HG03066 (cell line): Measurements from ENCODE around the gene AHRR.
"Not testable (repeated sequence)": the region's sequence is repeated elsewhere in the genome, so short reads cannot be mapped to it uniquely, and the experiment has no call there.

Experiments
- ATAC-seq: cut with Tn5 transposase; IDR thresholded peaks from one replicate; pipeline ENCODE4 v1.9.1; 2021; ENCODE audit warnings: low read depth; ENCODE audit not compliant: unreplicated experiment

The AHRR gene

DNA sequence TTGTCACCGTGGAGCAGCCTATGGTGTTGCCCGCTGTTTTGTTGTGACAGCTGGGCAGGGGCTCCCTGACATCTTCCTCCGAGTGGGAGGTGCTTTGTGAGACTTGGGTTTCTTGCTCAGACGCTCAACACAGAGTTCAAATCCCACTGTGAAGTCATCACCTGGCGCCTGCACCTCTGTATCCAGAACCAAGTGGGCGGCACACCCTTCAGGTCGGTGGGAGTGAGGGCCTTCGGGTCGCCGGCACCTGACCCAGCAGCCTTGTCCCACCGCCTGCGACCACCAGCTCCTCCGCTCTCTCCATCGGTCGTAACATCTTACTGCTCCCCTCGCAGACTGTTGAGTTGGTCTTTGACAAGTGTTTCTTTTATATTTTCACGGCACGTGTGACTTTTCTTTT is 83.9 kb downstream of the AHRR start:
- ATAC-seq, result no peak

DNA sequence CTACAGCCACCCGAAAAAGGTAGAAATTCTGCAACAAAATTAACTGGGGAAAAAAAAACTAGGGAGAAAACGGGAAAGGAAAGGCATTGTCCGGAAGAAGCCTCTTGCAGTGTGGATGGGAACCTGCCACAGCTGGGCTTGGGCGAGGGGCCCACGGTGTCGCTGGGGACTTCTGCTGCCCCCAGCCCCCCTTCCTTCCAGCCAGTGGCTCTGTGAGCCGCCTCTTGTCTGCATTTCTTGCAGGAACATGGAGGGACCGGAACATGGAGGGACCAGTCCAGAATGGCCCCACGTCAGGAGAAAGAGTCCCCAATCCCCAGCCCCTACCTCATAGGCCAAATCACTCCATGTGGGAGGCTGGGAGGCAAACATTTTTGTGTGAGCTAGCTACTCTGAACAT is 84.5 kb downstream of the AHRR start:
- ATAC-seq, result no peak

DNA sequence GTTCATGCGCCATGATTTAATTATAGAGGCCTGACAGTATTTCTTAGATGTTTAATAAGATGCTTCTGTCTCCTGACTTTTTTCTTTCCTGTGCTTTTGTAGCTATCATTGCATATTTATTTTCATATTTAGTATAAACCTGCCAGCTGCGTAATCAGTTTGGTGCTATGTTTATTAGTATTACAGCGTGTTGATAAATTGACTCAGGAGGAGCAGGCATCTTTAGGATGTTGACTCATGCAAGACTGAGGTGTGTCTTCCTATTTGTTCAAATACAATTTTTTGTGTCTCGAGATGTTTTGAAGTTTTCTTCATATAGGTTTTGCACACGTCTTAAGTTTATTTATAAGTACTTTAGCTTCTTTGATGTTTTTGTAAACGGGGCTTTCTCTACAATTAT is 85.5 kb downstream of the AHRR start:
- no peak for ATAC-seq

DNA sequence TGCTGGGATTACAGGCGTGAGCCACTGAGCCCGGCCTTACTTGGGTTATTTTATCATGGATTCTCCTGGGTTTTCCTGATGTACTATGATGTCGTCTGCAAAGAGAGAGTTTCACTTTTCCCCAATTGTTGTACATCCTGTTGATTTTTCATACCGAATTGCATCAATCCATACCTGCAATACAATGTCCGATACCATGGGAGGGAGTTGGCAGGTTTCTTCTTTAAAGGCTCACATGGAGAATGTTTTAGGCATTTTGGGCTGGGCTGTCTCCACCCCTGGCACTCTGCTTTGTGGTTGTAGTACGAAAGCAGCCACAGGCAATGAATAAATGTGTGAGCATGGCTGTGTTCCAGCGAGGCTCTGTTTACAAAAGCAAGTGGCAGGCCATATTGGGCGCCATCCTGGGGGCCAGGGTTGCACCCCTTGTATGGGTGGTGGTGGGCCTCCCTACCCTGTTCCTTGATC is 86.3 kb downstream of the AHRR start:
- no peak for ATAC-seq

DNA sequence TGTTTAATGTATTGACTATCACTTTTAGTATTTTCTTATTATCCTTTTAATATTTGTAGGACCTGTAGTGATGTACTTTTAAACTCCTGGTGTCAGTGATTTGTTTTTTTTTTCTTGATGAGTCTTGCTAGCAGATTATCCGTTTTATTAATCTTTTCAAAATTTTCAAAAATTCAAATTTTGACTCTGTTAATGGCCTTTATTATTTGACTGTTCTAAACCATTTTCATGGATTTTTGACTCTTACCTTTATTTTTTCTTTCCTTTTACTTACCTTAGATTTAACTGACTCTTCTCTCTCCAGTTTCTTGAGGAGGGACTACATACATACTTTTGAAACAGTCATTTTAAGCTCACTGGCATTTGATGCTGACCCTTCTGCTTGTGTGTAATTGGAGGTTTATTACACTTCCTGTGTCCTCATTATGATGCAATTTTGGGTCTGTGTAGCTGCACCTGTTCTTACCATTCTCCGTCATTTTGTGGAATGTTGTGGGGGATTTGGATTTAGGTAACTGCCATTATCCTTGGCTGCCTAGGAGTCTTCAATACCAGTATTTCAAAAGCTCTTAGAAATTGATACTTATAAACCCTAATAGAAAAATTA is 89.5 kb downstream of the AHRR start:
- no peak for ATAC-seq

DNA sequence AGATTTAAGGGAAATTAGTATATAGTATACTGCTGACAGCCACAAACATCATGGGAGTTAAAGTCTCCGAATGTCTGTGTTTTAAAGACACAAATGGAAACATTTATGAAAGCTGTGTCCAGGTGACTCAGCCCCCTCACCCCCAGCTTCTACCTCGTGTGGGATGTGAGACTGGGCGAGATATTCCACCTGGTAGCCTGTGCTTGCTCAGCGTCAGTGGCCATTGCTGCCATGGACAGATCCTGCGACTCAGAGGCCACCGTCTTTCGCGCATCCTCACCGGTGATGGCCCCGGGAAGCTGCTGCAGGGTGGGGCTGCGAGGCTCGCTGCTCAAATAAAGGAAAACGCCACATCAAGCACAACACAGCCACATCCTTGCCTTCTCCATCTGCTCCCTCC is 90.2 kb downstream of the AHRR start:
- no peak for ATAC-seq

DNA sequence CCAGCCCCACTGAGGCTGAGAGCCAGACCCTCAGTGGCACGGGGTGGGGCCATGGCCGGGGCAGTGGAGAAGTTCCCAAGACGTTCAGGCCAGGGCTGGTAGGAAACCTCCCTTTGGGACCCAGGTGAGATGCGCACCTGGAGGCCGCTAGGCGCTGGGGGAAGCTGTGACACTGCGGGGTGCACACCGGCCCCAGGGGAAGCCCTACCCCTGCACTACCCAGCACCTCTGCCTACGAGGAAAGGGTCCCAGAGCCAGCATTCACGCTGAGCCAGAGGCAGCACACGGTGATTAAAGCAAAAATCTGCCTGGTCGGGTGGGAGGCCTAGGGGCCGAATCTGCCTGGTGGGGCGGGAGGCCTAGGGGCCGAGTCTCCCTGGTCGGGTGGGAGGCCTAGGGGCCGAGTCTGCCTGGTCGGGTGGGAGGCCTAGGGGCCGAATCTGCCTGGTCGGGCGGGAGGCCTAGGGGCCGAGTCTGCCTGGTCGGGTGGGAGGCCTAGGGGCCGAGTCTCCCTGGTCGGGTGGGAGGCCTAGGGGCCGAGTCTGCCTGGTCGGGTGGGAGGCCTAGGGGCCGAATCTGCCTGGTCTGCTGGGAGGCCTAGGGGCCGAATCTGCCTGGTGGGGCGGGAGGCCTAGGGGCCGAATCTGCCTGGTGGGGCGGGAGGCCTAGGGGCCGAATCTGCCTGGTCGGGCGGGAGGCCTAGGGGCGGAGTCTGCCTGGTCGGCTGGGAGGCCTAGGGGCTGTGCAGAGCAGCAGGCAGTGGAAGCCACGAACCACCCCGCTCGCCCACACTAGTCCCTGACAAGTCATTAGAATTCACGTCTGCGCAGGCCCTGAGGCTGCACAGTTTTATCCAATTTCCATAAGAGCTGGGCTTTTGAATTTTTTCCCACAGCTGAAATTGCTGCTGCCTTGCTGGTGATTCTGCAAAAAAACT is 93.7 kb downstream of the AHRR start:
- not testable (repeated sequence) for ATAC-seq

DNA sequence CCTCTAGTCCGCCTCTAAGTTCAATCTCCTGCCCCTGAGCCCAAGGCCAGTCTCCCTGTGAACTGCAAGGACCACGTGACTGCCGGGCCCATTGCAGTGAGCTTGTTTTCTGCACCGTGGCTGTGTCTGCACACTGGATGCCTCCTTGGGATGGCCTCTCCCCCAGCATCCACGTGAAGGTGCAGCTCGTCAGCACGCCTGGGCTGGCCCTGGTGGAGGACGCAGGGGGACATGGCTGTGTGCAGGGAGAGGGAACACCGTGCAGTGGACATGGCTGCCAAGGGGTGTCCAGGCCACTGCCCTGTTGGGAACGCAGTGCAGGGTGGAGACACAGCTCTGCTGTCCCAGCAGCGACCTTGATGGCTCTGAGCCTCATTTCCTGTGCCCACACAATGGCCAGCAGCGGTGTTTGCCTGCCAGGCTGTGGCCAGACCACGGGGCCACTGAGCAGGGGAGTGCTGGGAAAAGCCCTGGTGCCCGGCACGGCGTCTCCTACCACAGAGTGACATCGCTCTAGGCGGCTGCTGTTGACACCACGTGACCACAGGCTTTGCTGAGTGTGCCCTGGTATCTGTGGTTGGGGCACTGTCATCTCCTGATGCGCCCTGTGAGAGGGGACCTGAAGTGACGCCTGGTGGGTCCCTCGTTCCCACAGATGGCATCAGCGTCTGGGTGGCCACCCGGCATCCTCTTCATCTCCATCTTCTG is 94.6 kb downstream of the AHRR start:
- ATAC-seq, result no peak

DNA sequence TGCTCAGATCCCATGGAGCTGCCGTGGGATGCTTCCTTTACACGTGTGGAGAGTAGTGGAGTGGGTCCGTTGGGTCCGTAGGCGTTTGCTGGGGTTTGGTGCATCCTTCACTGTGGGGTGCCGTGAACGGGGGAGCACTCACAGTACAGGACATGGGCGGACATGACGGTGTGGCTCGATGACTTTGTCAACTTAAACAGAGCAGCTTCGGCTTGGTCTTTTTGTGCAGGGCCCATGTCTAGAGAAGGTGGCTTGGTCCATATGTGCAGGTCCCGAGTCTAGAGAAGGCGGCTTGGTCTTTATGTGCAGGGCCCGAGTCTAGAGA is 95.1 kb downstream of the AHRR start:
- no peak for ATAC-seq

DNA sequence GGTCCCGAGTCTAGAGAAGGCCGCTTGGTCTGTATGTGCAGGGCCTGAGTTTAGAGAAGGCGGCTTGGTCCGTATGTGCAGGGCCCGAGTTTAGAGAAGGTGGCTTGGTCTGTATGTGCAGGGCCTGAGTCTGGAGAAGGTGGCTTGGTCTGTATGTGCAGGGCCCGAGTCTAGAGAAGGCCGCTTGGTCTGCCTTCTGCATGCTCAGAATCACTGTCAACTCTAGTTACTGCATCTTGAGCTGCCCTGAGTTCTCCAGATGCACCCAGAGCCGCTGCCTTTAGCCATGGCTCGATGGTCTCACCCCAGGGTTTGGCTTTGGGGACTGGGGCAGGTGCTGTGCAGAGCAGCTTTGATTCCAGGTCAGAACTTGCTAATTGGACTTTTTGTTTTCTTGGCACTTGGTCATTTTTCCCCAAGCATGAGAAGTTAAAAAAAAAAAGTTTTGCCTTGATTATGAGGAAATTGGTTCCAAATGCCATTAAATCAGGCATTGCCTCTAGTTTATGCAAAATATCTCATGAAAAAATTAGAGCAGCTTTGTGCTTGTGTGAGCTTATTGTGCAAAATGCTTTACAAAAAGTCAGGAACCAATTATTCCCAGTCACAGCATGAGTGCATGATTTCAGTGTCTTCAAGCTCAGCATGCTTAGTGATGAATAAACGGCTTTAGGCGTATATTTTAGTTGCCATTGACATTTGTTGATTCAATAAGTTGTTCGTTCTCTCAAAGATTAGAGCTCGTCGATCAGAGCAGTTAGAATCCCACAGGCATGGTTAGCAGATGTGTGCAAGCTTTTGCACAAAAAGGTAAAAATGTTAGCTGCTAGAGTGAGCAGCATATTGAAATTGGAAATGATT is 96.0 kb downstream of the AHRR start:
- ATAC-seq, result no peak

DNA sequence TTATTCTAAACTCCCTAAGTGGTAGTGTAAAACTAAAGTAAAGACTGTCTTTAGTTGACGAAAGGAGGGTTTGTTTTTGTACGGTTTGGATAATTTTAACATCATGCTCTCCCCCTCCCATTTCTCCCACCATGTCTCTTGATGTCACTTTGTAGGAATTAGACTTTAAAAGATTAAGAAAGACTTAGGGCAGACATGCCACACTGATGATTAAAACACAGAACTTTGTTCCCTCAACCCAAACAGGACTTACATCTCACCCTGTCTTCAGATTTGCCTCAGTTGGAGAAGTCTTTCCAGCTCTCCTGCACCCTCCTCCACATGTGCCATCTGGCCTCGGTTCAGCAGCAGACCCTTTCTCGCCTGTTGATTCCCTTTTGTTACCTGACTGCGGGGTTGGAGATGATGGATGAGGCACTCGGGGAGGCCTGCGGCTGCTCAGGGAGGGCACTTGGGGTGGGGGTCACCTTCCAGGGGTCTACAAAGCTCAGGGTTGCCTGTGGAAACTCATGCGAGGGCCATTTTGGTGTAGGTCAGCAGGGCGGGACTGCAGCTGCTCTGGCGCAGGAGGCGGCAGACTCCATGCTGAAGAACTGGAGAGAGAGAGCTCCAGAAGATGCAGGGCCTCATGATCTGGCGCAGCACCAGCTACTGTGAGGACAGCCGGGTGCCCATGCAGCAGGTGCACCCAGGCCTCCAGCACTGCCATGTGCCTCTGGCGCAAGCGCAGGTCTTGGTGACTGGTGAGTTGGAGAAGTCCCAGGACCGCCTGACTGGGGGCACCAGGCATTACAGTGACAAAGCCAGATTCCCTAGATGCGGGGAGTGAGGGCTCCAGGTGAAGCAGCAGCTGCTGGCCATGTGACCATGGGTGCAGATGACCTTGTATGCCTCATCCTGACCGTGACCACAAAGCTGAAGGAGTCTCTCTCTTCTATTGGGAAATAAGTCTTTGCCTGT is 96.9 kb downstream of the AHRR start:
- ATAC-seq, result no peak

DNA sequence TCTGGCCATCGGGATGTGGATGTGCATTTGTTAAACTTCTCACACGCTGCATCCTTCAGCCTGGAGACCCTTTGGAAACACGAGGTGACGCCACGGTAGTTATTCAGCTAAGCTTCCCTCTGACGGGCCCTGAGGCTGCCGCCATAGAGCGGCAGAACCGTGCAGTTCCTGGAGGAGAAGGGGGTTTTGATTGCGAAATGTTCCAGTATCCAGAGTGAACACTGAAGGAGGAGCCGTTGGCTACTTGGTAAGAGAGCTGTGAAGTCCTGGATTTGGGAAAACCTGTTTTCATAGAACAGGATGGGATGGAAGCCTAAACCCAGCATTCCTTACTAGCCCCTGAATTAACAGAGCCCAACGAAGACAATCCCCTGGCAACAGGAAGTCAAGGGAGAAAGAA is 98.5 kb downstream of the AHRR start:
- ATAC-seq, result no peak

DNA sequence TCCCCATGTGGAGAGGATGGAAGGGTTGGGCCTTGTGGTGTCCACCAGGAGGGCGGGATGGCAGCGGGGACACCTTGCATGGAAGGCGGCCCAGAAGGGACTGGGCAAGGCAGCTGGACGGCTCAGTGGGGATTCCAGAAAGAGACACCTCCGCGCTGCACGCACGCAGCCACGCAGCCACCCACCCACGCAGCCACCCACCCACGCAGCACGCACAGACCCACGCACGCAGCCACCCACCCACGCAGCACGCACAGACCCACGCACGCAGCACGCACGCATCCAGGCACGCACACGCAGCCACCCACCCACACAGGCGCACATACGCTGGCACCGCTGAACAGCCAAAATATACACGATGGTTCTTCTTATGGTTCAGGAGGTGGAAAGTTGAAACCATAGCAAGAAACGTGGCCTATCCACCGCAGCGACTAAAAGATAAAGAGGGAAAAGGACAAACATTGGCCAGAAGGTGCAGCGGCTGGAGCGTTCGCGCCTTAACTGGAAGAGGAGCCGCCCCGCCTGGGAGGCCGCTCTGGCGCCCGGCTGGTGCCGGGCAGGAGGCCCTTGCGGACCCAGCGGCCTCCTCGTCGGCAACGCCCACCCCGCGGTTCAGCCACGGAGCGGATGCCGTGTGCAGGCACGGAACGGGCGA is 99.2 kb downstream of the AHRR start:
- no peak for ATAC-seq

DNA sequence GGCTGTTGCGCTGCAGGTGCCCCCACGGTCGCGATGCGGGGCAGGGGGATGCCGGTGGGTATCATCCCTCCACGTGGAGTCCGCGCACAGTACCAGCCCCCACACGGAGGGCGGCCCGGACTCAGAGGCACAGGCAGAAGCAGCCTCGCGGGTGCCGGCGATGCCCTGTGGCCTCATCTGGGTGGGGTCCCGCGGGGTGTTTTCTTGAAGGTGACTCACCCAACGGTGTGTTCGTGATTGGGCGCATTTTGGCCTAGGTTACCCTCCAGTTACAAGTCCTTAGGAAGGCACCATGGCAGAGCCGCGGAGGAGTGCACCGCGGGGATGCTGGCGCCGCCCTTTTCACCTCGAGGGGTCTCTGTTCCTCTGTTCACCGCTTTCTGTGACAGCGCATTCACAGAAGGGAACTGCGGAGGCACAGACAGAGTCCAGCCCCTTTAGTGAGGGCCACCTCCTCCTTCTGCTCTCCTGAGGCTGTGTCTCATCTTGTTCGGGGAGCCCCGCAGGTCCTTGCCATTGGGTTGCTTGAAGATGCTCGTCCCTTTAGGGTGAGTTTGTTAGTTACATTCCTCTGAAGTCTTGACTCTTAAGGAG is 99.9 kb downstream of the AHRR start:
- ATAC-seq, result no peak

DNA sequence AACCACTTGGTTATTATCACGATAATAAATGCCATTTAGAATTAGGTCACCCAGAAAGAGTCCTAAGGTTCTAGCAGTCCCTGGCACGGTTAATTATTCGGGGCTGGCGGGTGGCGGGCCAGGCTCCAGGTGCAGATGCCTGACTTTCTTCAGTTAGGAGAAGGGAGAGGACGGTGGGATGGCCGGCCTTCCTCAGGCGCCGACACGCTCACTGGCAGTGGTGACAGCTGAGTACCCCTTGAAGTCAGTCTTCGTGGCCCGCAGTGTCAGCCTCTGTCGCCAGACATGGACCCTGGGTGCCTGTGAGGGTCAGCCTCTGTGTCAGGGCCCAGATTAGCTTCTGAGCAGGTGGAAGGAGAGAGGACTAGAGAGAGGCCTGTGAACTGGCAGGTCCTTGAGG is 100.4 kb downstream of the AHRR start:
- ATAC-seq, result no peak

DNA sequence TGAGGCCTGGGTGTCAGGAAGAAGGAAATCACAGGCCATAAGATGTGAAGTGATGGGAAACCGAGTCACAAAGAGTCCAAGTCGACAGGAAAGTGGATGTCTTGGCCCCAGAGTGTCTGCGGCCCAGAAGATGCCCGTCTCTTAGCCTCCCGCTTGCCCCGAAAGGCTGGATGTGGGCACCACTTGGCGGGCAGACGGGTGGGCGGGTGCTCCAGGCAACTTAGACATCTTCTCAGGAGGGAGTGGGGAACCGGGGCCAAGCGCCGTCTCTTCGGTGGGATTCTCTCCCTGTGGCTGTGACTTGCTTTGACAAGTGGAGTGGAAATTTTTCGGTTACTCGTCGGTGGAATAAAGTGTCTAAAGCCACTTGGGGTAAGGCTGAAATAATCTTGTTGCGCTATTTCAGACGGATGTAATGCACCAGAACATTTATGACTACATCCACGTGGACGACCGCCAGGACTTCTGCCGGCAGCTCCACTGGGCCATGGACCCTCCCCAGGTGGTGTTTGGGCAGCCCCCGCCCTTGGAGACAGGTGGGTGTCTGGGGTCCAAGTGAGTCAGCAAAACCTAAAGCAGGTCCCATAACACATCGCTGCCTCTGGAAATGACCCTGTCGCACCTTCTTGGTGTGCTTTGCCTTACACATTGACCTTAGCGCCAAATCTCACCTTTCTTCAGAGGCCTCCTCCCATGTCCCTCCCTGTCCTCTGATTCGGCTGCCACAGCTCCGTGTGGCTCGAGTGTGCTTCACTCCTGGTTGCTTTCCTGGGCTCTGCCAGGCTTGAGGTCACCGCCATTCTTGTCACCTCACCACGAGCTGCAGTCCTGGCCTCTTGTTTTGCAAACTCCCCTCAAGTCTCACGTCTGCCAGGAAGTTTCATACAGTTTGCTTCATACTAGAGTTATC is 101.1 kb downstream of the AHRR start:
- ATAC-seq, result no peak

DNA sequence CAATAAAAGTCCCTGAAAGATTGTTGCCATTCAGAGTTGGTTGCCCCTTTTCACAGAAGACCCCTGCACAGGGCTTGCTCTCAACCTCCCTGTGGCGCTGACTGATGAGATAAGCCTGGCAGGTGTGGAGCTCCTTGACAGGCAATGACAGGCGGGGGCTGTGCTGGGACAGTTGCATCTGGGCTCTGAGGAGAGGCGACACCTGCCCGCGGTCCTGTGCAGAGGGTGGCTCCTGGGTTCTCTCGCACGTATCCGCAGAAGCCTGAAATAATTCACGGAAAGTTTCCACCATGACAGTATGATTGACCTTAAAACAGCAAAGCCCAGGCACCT is 101.7 kb downstream of the AHRR start:
- no peak for ATAC-seq
